NCI-H128 (cell line): Measurements from ENCODE around the gene HMOX2.

Experiments used
- DNase-seq: peaks from one replicate; lab custom pipeline; 2025; ENCODE audit not compliant: unreplicated experiment; lab: John Stamatoyannopoulos, UW

The HMOX2 gene, protein sequence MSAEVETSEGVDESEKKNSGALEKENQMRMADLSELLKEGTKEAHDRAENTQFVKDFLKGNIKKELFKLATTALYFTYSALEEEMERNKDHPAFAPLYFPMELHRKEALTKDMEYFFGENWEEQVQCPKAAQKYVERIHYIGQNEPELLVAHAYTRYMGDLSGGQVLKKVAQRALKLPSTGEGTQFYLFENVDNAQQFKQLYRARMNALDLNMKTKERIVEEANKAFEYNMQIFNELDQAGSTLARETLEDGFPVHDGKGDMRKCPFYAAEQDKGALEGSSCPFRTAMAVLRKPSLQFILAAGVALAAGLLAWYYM

DNA sequence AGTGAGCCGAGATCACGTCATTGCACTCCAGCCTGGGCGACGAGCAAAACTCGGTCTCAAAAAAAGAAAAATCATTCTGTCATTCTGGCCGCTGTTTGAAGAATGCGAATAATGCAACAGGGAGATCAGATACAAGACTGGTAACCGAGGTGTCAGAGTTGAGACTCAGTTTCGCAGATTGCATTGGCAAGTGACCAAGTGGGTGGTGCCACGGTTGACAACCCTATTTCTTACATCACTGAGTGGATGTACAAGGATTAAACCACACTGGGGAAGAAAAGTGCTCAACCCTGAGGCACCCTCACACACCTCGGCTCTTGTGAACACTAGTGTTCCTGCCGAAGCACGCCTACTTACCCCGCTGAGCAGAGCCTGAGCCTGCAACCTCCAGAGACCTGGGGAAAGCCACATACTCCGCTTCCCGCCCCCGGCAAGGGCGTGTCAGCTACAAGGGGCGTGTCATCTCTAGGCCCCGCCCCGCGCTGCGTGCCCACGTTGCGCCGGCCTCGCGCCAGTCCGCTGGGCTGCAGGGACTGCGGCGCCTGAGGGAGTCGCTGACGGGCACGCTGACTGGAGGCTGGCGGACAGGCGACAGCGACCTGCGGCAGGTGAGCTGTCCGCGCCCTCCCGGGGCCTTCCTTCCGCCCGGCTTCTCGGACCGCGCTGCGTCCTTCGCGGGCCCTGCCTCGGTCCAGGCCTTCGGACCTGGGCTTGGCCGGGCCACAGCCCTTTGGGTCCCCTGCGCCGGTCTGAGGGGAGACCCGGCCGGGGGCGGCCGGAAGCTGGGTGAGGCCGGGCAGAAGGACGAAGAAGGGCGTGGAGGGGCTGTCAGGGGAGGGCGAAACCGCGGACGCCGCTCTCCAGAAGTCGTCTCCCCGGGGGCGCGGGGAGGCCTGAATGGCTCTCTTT, at the start of gene HMOX2:
Gene HMOX2 (plus strand): TSS at position 519 of the 909 bp plus-strand sequence. CDS start 29,127 bp downstream, outside the sequence.
- DNase-seq = peak; percentile 77

DNA sequence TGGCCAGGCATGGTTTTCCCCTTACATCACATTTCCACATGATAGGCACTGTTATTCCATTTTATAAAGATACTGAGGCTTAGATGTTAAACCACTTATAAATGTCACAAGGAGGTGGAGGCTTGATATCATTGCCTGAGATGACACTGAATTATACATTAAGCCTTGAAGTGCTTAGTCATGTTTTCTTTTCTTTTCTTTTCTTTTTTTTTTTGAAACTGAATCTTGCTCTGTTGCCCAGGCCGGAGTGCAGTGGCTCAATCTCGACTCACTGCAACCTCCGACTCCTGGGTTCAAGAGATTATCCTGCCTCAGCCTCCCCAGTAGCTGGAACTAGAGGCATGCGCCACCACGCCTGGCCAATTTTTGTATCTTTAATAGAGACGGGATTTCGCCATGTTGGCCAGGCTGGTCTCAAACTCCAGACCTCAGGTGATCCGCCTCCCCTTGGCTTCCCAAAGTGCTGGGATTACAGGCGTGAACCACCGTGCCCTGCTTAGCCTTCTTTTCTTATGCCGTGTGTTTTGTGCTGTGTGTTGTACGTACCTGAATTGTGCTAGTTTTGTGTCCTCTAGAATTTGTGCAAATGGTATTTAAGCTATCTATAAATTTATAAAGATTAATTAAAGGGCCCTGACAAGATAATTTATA, 49.4 kb upstream of the HMOX2 start:
- DNase-seq = no peak

DNA sequence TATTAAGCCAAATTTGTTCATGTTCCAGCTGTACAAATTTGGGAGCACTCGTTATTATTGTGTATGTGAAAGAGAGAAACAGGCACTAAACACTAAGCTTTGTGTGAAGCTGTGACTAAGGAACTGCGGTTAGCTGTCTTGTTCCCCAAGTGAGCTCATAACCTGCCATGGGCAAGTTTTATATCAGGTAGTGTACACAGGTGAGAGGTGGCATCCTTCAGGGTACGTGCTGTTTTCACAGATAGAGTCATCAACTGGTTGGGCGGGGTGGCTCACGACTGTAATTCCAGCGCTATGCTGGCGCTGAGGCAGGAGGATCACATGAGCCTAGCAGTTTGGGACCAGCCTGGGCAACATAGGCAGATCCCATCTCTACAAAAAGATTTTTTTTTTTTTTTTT, 47.7 kb upstream of the HMOX2 start:
- no peak for DNase-seq

DNA sequence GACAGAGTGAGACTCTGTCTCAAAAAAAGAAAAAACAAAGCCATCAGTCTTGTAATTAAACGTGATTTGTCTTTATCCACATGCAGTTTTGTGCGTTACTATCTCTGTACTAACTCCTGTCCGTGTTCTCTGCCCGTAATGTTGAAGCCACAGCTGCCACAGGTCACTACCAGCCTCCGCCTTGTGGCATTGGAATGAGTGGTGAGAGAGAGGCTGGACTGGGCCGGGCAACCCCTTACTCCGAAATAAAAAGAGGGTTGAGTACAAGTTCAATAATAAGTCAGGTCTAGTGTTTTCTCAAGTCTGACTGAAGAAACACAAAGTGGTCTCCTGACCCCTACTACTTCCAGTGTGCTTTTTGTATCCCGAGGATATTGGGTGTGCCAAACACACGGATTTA, 45.2 kb upstream of the HMOX2 start:
- no peak for DNase-seq

DNA sequence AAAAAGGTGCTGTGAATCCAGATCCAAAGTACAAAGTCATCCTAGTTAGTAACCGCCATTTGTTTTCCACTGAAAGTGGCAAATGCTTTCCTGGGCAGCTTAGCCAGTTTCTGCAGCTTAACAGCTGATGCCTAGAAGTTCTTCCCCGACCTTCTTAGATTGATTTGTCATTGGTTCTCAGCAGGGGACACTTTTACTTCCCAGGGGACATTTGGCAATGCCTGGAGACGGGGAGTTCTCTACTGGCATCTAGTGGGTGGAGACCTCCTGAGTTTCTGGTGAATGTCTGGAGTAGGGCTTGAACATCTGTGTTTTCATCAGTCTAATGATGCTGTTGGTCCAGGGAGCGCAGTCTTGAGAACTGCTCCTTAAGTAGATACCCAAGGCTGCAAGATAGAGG, 43.0 kb upstream of the HMOX2 start:
- no peak for DNase-seq

DNA sequence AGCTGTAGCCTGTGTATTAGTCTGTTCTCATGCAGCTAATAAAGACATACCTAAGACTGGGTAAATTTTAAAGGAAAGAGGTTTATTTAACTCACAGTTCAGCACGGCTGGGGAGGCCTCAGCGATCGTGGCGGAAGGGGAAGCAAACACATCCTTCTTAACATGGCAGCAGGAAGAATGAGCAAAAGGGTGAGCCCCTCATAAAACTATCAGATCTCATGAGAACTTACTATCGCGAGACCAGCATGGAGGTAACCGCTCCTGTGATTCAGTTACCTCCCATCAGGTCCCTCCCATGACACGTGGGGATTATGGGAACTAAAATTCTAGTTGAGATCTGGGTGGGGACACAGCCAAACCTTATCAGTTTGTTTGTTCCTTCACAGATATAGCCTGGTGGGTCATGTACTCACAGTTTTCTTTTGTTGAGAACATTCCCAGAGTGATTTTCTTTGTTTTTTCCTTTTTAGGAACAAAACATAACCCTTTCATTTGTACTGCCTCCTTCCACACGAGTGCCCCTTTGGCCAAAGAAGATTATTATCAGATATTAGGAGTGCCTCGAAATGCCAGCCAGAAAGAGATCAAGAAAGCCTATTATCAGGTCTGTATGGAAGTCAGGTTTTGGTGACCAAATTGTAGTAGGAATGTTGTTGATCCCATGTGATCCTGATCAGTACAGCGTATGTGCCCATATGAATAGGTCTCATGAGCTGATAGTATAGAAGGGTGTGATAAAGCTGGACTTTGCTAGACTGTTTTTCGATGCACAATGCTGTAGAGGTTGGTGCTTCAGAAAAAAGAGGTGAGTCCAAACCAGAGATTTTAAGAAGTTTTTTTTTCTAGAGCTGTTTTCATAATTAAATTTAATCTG, 42.0 kb upstream of the HMOX2 start:
- no peak for DNase-seq

DNA sequence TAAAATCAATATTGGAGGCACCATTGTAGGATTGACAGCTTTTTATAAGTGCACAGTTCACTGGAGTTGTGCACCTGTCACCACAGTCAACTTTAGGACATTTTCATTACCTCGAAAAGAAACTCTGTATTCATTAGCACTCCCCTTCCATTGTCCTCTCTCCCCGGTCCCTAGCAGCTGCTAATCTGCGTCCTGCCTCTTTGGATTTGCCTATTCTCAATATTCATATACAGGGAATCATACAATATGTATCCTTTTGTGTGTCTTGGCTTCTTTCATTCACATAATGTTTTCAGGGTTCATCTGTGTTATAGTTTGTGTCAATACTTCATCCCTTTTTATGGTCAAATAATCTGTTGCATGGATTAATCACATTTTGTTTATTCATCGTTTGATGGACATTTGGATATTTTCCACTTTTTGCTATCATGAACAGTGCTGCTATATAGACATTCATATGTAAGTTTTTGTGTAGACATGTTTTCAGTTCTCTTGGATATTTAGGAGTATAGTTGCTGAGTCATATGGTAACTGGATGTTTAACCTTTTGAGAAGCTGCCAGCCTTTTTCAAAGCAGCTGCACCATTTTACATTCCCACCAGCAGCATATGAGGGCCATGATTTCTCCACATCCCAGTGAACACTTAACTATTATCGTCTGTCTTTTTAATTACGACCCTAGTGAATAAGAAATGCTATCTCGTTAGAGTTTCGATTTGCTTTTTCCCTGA, 40.7 kb upstream of the HMOX2 start:
- no peak for DNase-seq

DNA sequence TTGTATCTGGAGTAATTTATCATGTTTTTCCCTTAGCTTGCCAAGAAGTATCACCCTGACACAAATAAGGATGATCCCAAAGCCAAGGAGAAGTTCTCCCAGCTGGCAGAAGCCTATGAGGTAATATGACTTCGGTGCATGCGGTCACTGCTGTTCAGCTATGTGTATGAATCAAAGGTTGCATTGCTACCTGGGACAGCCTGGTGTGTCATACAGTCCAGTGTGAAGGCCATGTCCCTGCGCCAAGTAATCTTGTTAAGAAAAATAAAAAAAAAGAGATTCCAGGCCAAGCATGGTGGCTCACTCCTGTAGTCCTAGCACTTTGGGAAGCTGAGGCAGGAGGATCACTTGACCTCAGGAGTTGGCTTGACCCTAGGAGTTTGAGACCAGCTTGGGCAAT, 38.8 kb upstream of the HMOX2 start:
- no peak for DNase-seq

DNA sequence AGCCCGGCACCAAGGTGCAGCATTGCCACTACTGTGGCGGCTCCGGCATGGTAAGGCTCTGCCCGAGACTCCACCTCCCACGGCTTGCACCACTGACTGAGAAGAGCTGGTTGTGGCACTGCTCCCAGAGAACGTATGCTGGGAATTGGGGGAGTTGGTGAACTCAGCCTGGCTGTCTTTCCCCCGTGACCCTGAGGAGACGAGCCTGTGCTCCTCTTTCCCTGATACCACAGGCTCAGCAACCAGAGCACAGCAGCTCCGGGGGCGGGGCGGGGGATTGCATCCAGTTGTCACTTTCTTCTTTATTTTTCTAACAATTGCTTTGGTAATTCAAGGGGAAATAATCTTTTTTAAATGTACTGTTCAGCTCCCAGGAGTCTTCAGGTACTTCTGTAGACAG, 33.8 kb upstream of the HMOX2 start:
- DNase-seq = no peak

DNA sequence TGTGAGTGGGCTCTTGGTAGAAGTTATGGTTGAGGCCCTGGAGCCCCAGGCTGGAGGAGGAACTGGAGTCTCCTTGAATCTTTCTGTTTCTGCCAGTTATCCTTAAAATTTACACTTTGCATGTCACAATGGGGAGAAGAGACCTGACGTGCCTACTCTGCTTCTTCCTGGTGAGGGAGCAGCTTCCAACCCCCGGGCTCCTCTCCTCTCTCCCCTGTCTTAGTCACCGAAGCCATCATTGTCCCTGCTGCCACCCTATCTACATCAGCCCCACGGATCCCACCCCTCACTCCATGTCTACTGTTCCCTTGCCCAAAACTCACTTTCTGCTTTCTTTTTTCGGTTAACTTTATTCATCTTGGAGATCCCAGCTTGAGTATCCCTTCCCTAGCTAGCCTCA, 32.9 kb upstream of the HMOX2 start:
- DNase-seq = no peak

DNA sequence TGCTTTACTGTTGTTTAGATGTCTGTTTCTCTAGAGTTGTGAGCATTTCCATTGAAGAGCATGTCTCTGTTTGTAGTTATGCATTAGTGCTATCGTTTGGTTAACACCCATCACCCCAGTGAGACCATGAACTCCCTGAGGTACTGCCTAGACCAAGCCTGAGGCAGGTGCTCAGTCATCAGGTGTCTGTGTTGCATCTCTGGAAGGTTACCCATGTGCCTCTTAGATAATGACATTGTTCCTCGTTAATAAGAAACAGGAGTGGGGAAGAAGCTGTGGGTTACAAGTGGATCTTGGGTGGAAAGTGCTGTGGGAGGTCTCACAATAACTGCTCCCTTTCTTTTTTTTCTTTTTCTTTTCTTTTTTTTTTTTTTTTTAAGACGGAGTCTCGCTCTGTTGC, 32.2 kb upstream of the HMOX2 start:
- no peak for DNase-seq

DNA sequence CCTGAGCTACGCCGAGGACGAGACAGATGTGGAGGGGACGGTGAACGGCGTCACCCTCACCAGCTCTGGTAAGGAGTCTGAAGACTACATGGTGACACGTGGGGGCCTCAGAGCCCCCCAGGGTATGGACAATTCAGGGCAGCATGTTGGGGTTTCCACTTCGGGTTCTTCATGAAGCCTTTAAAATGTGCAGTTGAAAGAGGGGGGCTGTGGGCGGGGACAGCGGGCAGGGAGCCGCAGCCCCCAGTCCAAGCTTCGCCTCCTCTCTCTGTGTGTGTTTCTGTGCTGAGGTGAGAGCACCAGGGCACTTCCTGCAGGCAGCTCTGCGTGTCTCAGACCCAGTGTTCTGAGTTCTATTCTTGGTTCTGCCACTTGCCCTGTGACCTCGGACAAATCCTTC, 25.8 kb upstream of the HMOX2 start:
- DNase-seq = no peak

DNA sequence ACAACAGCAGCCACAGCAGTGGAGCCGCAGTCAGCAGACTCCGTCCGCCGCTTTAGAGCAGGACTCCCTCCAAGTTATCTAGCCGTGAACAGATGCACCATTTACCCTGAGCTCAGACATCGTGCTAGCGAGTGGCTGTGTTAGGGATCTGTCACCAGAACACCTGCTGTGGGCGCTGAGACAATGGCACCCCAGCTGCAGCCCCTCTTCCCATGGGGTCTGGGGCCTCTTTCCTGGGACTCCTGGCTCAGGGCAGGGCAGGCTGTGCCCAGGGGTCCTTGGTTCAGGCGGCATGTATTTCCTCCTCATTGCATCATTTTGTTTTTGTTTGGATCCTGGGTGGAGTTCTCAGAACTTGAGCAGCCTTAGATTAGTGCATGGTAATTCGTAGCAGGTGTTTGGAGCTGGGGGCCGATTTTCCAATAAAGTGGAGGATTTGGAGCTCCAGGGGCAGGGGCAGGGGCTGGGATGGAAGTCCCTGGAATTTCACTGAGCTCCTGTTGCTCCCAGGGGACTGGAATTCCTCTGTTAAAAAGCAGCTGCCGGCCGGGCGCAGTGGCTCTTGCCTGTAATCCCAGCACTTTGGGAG, 25.2 kb upstream of the HMOX2 start:
- no peak for DNase-seq

DNA sequence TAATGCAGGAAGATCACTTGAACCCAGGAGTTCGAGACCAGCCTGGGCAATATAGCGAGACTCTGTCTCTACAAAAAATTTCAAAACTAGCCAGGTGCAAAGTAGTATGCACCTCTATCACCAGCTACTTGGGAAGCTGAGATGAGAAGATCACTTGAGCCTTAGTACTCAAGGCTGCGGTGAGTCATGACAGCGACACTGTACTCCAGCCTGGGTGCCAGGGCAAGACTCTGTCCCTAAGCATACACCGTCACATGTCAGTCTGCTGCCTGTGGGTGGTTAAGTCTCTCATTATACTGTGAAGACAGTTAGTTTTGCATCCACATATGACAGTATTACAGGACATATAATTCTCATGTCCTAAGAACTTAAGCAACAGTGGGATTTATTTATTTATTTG, 23.5 kb upstream of the HMOX2 start:
- no peak for DNase-seq

DNA sequence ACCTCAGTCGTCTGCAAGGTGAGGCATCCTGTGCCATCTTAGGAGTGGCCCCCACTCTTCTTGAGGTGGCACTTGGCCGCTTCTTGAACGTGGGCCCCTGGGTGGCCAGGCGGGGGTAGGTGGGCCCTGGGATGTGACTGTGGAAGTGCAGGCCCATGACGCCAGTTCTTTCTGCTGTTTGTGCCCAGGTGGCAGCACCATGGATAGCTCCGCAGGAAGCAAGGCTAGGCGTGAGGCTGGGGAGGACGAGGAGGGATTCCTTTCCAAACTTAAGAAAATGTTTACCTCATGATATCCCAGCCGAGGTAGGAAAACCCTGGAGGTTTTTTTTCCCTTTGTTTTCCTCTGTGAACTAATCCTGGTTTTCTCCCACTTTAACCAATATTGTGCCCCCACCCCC, 21.6 kb upstream of the HMOX2 start:
- DNase-seq = no peak

DNA sequence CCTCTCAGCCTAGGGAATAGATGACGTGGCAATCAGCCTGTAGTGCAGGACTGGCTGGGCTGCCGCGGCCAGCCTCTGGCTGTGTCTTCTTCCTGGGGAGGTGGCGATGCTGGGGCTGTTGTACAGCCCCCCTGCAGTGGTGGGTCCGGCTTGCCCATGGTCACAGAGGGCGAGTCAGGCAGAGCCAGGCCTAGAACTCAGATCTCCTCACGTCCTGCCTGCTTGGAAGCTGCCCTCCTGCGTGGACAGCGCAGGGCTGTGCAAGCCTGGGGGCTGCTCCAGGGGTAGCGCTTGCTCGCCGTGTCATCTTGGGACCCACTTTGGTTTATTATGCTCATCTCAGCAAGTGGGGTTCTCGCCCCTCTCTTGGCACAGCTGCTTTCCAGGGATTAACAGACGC, 21.1 kb upstream of the HMOX2 start:
- DNase-seq = no peak

DNA sequence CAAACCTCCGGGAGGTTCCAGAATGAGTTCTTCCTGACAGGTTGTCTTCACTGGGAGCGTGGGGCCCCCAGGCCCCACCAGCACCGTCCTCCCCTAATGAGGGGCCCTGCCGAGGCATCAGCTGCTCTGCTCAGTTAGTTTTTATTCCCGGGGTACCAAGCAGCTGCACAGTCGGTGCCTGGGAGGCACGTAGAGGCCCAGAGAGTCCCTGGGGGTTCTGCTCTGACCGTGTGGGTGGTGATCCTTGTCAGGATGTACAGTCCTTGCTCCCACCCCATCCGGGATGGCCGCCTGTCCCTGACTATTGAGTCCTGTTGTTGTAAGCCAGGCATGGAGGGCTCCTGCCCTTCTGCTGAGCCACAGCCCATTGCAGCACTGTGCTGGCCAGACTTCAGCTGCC, 20.2 kb upstream of the HMOX2 start:
- DNase-seq = no peak

DNA sequence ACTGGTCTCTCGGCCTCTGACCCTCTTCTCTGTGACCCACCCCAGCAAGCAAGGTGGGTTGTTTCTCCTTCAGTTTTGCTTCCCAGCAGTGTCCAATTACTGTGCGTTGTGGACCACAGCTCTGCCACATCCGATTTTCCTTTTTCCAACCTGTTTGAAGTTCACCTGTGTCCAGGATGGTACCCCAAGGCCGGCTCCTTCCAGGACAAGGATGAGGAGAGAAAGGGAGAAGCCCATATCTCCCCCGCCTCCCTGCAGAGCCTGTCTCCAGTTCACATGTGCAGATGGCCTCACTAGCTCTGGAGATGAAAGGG, 15.3 kb upstream of the HMOX2 start:
- no peak for DNase-seq

DNA sequence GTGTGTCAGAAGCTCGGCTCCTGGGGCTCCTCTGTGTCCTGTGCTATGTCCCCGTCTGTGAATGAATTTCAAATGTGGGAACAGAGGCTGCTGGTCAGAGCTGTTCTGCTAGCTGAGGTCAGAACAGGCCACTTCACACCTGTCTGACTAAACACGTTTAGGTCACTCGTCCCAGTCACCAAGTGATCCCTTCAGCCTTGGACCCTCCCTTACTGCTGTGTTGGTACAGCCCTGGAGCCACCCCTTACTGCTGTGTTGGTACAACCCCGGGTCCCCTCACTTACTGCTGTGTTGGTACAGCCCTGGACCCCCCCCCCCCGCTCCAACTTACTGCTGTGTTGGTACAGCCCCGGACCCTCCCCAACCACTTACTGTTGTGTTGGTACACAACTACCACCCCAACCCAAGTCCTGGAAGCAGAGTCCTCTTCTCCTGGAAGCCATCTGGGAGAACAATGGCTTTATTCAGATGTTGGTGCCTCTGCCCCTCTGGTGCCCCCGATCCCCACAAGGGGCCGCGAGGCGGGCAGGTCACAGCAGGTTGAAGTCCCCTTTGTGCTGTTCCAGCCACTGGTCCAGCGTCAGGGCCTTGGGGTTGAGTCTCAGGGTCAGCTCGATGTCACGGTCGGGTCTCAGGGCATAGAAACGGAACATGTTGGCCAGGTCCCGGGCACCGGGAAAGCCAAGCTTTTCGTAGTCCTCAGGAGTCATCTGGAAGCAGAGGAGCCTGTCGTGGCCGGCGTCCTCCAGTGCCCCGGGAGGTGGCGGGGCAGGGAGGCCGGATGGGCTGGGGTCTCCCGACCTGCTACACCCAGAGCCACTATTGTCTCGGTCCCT, 14.7 kb upstream of the HMOX2 start:
- no peak for DNase-seq
